Ammon's horn (tissue), 1 donor: Measurements from ENCODE around the gene XAB2.

Experiments
- DNase-seq: peaks from one replicate; pipeline ENCODE4 v3.0.0-alpha.2; 2016; ENCODE audit warnings: low spot score

Gene XAB2

GRCh38 chr19:7632340-7633203 lies 3.2 kb upstream of the XAB2 start:
- no peak for DNase-seq

DNA sequence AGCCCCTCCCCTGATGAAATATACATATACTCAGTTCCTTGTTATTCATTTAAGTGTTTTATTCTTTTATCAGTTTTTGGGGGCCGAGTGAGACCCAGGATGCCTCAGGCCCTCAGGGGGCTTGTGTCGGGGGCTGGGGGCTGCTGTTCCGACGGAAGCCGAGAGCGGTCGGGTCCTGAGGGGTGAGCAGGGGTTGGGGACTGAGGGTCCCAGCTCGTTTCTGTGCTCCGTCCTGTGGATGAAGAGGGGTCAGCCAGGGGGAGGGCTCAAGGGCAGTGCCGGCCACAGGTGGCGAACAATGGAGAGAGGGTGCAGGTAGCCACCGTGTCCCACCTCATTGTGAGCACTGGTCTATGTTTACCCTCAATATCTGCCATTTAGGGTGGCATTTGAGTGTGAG lies 2.2 kb upstream of the XAB2 start:
- no peak for DNase-seq

DNA sequence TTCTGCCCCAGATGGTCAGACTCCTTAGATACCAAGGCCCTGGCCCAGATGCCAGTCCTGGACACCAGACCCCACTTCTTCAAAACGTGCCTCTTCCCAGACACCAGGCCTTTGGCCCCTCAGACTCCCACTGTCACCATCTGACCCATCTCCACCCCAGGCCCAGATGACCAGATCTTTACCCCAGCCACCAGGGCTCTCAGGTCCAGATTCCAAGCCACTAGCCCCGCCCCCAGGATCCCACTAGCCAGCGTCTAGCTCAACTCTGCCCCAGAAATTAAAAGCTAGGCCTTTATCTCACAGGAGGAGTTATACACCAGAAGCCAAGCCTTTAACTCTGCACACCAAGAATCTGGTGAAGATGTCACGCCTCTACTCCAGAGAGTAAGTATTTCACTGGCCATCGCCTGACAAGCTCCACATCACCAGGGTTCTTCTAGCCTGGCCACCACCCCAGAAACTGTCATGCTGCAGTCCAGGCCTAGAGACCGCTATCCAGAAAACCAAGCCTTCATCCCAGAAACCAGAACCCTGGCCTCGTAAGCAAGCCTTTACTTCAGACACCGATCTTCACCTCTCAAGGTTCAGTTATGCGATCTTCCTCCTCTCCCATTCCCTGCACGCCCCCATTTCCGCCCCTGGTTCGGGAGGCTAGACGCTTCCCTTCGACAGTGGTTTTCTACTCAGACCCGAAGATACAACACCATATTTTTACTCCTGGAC lies 595 bp downstream of the XAB2 start:
- DNase-seq: no peak

DNA sequence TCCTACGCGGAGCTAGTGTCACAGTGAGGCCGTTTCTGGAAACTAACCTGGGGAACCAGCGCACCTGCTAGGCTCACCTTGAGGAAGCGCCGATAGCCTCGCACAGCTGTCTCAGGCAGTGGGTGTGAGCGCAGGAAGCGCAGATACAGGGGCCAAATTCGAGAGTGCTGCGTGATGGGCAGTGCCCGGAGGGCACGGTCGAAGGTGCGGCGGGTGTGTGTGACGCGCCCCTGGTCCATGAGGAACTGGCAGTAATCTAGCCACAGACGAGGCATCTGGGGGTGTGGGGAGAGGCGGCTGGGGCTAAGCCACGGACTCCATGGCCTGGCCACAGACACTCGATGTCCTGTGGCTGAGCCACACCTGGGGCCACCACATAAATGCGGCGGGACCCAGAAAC lies 2.2 kb downstream of the XAB2 start:
- no peak for DNase-seq

DNA sequence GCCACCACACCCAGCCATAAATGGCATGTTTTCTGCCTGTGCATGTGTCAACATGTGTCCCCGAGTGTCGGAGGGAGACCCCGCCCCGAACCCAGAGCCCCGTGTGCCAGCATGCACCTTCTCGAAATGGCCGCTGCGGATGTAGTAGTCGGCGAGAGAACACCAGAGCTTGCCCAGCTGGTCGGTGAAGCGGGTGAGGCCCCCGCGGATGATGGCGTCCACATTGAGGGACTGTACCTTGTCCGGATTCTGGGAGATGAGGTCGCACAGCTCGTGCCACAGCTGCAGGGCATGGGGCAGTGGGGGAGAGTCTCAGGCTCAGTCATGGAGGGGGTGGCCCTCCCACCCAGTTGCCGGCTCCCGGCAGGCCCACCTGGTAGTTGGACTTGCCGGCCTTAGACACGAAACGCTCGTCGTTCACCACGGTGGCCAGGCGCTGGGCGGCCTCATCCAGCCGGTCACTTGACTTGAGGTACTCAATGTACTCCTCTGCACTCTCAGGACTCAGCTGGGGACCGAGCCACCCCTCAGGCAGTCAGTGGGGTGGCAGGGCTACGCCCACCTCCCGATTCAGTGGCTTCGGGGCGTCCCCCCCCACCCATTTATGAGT lies 3.5 kb downstream of the XAB2 start:
- DNase-seq: no peak

DNA sequence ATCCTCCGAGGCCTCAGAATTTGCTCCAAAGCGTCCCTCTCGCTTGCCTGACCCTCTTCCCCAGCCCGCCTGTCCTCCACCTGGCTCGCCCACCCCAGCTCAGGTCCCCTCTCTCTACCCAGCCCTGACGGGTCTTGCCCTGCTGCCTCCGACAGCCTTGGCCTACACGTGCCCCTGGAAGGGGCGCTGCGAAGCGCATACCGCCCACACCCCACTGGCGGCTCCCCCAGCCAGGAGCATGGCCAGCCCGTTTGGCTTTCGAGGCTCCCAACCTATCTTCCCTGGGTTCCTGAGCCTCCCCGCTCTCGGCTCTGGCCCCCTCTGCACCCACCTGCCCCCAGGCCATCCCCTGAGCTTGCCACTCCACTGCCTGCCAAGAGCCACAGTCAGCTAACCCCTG lies 4.5 kb downstream of the XAB2 start:
- no peak for DNase-seq

DNA sequence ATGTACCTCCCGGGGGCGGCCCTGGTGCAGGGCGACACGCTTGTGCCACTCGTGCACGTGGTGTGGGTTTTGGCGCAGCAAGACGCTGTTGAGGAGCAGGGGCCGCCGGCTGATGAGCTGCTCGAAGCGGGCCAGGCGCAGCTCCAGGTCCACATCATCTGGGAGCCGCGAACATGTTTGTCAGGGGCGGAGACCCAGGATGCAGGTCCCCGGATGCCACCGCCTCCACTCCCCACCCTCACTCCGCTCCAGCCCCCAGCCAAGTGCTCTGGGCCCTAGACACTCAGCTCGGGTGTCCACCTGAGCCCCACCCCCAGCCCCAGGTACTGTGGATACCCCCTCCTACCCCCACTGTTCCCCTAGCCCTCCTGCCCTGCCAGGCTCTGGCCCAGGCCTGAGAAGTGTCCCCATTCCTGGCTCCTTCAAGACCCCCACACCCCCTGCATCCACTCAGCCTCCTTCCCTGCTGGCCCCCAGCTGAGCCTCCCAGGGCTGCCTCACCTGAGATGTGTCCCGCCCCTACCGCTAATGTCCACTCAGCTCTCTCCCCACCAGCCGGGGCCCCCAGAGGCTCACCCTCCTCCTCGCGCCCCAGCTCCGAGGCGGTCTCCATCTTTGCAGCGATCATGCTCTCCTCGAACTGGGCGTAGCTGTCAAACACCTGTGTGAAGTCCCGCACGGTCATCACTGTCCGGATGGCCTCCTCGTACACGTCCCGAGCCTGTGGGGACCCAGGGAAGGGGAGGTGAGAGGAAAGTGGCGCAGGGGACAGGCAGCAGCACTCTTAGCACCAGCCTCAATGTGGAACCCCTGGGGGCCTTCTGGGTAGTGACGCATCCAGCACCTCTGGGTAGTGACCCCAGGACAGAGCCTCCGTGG lies 5.4 kb downstream of the XAB2 start:
- DNase-seq: no peak

DNA sequence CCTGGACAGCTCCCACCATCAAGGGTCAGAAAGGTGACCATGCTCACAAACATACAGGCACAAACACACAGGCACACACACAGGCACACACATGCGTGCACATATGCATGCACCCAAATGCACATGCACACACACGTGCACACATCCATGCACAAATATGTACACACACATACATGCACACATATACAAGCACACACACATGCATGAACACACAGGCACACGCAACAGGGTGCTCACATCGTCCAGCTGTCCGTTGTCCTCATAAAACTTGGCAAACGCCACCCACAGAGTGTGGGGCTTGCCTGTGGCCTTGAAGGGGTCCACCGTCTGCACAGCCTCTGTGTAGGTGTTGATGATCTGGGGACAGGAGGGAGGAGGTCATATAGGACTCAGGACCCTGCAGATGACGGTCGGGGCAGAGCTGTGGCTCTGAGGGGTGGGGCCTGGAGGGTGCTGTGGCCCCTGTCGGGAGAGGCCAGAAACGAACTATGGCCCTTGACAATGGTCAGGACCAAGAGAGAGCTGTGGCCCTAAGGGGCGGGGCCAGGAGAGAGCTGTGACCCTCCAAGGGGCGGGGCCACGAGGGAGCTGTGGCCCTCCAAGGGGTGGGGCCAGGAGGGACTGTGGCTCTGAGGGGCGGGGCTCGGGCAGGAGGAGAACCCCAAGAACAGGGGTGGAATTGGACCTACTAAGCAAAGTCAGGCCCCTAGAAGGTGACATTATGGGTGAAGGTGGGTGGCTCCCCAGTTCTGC lies 6.2 kb downstream of the XAB2 start:
- DNase-seq: no peak

- no peak for DNase-seq
Measured at GRCh38 chr19:7620442-7621412, 8.6 kb downstream of the XAB2 start.

DNA sequence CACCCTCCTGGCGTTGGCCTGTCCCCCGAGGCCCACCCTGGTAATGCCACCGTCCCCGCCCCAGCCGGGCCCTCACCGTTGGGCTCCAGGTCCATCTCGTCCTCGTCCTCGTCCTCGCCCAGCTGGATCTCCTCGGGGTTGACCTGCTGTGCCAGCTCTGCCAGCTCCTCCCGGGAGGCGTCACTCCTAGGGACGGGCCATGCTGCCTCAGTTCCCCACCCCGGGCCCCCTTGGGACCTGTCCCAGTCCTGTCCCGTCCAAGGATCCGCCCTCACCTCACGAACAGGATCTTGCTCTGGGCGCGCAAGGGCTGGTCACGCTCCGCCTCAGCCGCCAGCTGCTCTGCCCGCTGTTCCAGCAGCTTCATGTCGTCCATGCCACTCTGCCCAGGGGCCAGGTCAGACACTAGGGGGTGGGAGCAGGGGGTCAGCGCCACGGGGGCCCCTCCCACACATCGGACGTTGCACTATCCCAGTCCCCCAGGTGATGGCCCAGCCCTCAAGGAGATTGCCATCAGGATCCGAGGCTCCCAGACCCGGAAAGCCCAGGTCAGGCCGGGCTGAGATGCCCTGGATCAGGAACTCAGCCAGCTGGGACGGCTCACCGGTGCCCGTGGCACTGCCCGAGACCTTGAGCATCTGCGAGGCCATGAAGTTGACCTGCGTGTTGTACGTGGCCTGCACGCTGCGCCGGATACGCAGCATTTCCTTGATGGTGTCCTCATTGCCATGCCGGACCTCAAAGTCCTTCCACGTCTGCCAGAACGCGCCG lies 9.5 kb downstream of the XAB2 start:
- no peak for DNase-seq

- DNase-seq: peak; percentile 19
Measured at GRCh38 chr19:7618771-7619510, 10.4 kb downstream of the XAB2 start.

DNA sequence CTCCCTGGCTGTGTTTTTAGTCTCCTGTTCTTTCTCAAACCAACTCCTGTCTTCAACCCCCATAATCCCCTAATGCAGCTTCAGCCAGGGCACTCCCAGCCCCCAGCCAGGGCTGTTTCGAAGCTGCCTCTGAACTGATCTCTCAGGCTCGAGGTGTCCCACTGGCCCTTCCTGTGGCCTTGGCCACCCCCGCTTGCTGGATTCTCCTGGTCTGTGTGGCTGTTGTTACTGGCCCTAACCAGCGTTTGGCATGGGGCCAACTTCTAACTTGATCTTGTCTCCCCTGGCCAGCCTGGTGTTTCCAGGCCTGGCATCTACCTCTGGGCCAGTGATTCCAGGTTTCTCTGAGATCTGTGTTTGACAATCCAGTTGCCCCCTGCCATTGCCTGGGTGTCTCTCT lies 11.0 kb downstream of the XAB2 start:
- no peak for DNase-seq

GRCh38 chr19:7617735-7618134 lies 11.6 kb downstream of the XAB2 start:
- no peak for DNase-seq

GRCh38 chr19:7617172-7617571 lies 12.2 kb downstream of the XAB2 start:
- DNase-seq: no peak

DNA sequence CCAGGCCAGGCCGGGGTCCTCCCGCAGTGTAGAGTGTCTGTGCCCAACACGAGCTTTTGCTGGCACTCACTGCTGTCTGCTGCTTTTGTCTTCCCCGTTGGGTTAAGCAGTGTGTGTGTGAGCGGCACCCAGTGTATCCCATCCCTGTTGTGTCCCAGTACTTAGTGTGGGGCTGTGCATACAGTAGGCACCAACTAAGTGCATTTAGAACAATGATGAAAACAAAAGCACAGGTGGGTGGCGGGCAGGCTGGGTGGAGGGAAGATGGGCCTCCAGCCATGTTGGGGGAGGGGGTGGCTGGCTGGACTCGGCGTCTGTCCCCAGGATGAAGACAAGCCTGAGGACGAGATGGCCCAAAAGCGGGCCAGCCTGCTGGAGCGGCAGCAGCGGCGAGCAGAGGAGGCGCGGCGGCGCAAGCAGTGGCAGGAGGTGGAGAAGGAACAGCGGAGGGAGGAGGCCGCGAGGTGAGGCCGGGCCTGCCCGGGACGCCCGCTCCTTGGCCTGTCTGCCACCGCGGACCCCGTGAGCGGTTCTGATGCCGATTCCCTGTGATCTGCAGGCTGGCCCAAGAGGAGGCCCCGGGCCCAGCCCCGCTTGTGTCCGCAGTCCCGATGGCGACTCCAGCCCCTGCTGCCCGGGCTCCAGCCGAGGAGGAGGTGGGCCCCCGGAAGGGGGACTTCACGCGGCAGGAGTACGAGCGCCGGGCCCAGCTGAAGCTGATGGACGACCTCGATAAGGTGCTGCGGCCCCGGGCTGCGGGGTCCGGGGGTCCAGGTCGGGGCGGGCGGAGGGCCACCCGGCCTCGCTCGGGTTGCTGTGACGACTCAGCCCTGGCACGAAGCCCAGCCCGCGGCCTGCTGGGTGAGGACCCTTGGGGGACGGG lies 14.2 kb downstream of the XAB2 start:
- no peak for DNase-seq

- DNase-seq: no peak
Measured at GRCh38 chr19:7612282-7613274, 16.8 kb downstream of the XAB2 start.
